ENCODE measurements around the gene SLC39A11.

DNA sequence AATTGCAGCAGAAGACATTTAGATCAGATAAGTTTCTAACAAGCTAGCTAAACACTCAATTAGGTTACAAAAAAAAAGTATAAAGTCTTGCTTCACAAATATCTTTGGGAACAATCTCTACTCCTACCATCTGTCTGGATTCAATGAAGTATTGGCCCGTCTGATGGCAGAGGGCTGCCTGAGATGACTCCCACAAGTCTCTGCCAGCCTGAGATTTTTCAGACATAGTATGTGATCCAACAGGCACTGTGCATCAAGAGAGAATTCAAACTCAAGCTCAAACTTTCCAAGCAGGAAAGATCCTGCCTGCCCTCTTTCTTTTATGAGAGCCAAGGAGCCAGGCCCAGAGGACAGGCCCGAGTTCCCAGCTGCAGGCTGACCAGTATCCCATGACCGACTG, 22.6 kb downstream of the SLC39A11 start:
- TF ChIP-seq EZH2 (IDR thresholded peaks at IDR 0.05; ENCODE audit: insufficient read depth, low read length), result no peak
- TF ChIP-seq, protein P1, sequence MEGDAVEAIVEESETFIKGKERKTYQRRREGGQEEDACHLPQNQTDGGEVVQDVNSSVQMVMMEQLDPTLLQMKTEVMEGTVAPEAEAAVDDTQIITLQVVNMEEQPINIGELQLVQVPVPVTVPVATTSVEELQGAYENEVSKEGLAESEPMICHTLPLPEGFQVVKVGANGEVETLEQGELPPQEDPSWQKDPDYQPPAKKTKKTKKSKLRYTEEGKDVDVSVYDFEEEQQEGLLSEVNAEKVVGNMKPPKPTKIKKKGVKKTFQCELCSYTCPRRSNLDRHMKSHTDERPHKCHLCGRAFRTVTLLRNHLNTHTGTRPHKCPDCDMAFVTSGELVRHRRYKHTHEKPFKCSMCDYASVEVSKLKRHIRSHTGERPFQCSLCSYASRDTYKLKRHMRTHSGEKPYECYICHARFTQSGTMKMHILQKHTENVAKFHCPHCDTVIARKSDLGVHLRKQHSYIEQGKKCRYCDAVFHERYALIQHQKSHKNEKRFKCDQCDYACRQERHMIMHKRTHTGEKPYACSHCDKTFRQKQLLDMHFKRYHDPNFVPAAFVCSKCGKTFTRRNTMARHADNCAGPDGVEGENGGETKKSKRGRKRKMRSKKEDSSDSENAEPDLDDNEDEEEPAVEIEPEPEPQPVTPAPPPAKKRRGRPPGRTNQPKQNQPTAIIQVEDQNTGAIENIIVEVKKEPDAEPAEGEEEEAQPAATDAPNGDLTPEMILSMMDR (IDR thresholded peaks at IDR 0.05; ENCODE audit: insufficient read depth, low read depth, low read length), result no peak

All from astrocyte (in vitro differentiated cells and primary cell).